Muscle of leg (tissue), 11 donors: ENCODE data around the gene TENT5C. TPM values are rescaled to one million over a fixed set of nuclear protein-coding genes. Genes with fewer than 3 reads are reported as not detected.
A peak's percentile ranks its signal among the peaks of the same experiment; 100 is the strongest.

Source experiments
- DNase-seq: peaks from one replicate; pipeline ENCODE4 v3.0.0; 2013
- H3K27ac ChIP-seq: one replicate; pipeline ENCODE4 v1.5.1; 2013; ENCODE audit warnings: mild to moderate bottlenecking, low read length, control low read depth
- H3K27me3 ChIP-seq: one replicate; pipeline ENCODE4 v1.6.1; 2013; ENCODE audit warnings: low read length; ENCODE audit not compliant: control insufficient read depth, insufficient read depth
- H3K36me3 ChIP-seq: one replicate; pipeline ENCODE4 v1.6.1; 2013; ENCODE audit warnings: low read length; ENCODE audit not compliant: control insufficient read depth, insufficient read depth
- H3K4me1 ChIP-seq: one replicate; pipeline ENCODE4 v1.6.1; 2013; ENCODE audit warnings: low read length; ENCODE audit not compliant: control insufficient read depth, insufficient read depth
- H3K4me3 ChIP-seq: one replicate; pipeline ENCODE4 v1.5.1; 2013; ENCODE audit warnings: low read length, control low read depth
- H3K9me3 ChIP-seq: replicated peaks from 2 replicates; pipeline ENCODE4 v1.6.1; 2013; ENCODE audit warnings: low read depth, low read length; ENCODE audit not compliant: control insufficient read depth
- WGBS: methylation state at CpG from one replicate; pipeline ENCODE4 v1.1.5; 2013; ENCODE audit warnings: missing lambda C conversion rate; ENCODE audit not compliant: insufficient coverage; 5-methylcytosine and 5-hydroxymethylcytosine counted together
- polyA plus RNA-seq, 8 donors: library from polyadenylated mRNA; unstranded; fragments of 120-200 nt; gene quantifications; one replicate each; pipeline versions ENCODE4 v1.2.1 to v1.2.3, GENCODE V29; 2013; ENCODE audit warnings: inconsistent platforms in 1 of 8, low replicate concordance in 1 of 8; ENCODE audit not compliant: insufficient read length in 8 of 8, insufficient read depth in 1 of 8
- total RNA-seq: library from RNA; stranded (reverse); fragments of 120-200 nt; gene quantifications from one replicate; pipeline ENCODE4 v1.2.4, GENCODE V29; 2013

The TENT5C gene
- total and polyA plus RNA-seq, 9 donors: 1.9 to 6.6 (median 3.8) TPM

DNA sequence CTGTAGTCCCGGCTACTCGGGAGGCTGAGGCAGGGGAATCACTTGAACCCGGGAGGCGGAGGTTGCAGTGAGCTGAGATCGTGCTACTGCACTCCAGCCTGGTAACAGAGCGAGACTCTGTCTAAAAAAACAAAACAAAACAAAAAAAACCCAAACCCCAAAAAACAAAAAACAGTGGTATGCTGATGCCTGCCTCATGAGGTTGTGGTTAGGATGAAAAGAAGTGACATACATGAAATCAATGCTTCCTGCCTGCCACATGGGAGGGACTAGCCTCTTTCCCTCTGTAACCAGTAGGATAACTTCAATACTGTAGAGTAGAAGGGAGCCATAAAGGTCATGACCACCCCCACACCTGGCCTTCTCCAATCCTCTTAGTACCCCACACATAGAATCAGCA is 55.2 kb downstream of the TENT5C start:
- Histone ChIP-seq H3K4me1 (no peaks in the 10 kb centered on the region), H3K36me3 (no peaks in the 10 kb centered on the region), H3K4me3 (no peak overlapping the region), H3K27me3 (peaks cover 5% of the 10 kb centered on the region), H3K27ac (no peak overlapping the region), H3K9me3 (no peaks in the 10 kb centered on the region)
- 91% methylated on average over 4 of the region's 6 CpGs for WGBS
- no peak for DNase-seq

DNA sequence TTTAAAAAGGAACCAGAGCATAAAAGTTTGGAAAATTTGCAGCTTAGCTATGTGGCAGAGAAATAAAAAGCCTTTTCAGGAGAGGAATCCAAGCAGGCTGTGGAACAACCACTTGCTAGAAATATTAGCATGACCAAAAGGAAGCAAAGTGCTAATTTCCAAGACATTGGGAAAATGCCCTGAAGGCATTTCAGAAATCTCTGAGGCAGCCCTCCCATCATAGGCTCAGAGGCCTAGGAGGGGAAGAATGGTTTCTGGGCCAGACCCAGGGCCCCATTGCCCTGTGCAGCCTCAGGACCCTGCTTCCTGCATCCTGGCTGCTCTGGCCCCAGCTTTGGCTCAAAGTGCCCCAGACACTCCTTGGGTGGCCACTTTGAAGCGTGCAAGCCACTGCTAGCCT is 56.8 kb downstream of the TENT5C start:
- no peak for DNase-seq
- H3K9me3 ChIP-seq: no peaks in the 10 kb centered on the region
- H3K4me3 ChIP-seq: no peak overlapping the region
- WGBS: no CpG with 5 or more reads among the region's 1 CpG
- no peaks in the 10 kb centered on the region for H3K4me1 ChIP-seq
- H3K36me3 ChIP-seq: no peaks in the 10 kb centered on the region
- no peak overlapping the region for H3K27ac ChIP-seq
- H3K27me3 ChIP-seq: peaks cover 5% of the 10 kb centered on the region

DNA sequence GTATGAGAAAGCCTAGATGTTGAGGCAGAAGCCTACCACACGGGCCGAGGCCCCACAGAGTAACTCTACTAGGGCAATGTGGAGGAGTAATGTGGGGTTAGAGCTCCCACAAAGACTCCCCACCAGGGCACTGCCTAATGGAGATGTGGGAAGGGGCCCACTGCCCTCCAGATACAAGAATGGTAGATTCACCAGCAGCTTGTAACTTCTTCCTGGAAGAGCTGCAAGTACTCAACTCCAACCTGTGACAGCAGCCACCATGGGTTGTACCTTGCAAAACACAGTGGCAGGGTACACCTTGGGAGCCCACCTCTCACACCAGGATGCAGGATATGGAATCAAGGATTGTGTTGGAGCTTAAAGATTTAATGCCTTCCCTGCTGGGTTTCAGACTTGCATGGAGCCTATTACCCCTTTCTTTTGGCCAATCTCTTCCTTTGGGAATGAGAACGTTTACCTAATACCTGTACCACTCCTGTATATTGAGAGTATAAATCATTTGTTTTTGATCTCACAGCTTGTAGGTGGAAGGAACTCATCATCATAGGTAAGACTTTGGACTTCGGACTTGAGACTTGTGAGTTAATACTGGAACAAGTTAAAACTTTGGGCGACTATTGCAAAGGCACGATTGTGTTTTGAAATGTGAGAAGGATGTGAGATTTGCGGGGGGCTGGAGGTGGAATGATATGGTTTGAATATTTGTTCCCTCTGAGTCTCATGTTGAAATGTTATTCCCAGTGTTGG is 57.5 kb downstream of the TENT5C start:
- WGBS: 62% methylated on average over 4 of the region's 7 CpGs
- no peaks in the 10 kb centered on the region for H3K36me3 ChIP-seq
- no peak overlapping the region for H3K27ac ChIP-seq
- no peaks in the 10 kb centered on the region for H3K9me3 ChIP-seq
- H3K27me3 ChIP-seq: peaks cover 5% of the 10 kb centered on the region
- H3K4me1 ChIP-seq: no peaks in the 10 kb centered on the region
- no peak for DNase-seq
- H3K4me3 ChIP-seq: no peak overlapping the region

DNA sequence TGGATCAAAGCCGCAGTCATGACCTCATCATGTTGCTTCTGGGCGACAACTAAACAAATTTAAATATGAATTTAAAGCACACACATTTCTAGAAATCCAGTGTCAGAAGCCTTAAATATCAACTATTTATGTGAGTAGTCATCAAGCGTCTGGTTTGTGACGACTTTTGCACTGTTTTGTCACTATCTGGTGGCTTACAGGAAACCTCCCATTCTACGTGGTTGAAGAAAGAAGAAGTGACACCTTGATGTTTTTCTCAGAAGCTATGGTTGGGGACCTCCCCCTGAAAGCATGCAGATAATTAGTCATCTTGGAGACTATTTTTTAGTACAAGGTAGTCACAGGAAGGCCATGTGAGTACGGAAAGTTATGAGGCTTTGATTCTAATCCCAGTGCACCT is 58.5 kb downstream of the TENT5C start:
- no peak overlapping the region for H3K4me3 ChIP-seq
- H3K27ac ChIP-seq: no peak overlapping the region
- H3K4me1 ChIP-seq: no peaks in the 10 kb centered on the region
- DNase-seq: no peak
- WGBS: 60% methylated on average over 1 of the region's 6 CpGs
- H3K27me3 ChIP-seq: peaks cover 5% of the 10 kb centered on the region
- no peaks in the 10 kb centered on the region for H3K9me3 ChIP-seq
- H3K36me3 ChIP-seq: no peaks in the 10 kb centered on the region

DNA sequence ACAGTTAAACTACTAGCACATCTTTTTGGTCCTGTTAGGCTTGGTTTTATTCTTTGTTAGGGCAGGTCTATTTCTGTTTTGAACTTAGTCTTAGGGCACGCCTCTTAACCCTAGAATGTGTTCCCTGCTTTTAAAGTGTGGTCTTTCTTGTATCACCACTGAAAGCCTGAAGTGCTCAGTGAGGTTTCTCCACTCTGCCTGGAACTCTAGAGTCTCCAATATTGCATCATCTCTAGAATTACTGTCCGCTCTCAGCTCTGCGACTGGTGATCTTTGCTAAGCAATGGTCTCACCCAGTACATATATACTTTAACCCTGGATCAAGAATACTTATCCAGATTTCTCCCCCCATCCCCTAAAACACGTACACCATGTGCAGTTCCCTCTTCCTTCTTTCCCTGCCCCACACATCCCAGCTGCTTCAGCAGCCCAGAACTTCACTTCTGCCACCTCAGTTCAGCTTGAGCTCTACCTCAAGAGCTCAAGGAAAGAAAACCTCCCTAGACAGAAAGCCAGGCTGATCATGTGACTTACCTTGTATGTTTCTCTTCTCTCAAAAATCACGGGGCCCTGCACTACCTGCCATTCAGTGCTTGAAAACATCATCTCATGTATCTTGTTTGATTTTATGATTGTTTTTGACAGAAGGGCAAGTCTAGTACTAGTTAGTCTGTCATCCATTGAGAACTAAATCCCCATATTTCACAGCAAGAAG is 59.9 kb downstream of the TENT5C start:
- 66% methylated on average over 3 of the region's 5 CpGs for WGBS
- Histone ChIP-seq H3K36me3 (no peaks in the 10 kb centered on the region), H3K27me3 (peaks cover 3% of the 10 kb centered on the region), H3K27ac (no peak overlapping the region), H3K4me3 (no peak overlapping the region), H3K4me1 (no peaks in the 10 kb centered on the region), H3K9me3 (no peaks in the 10 kb centered on the region)
- DNase-seq: no peak

DNA sequence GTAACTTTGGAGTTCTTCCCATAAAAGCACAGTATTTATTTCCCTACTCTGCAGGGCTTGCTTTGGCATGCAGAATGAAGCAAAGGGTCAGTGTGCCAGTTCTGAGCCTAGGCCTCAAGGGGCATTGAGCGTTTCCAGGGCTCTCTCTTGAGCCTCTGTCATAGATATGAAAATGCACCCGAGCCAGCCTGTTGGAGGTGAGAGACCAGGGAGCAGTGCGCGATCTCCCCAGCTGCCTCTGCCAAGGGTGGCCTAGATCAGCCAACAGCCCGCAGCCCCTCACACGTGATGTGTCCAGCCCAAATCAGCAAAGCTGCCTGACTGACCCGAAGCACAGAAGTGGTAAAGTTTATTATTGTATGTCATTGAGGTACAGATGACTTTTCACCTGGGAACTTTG is 63.7 kb downstream of the TENT5C start:
- Histone ChIP-seq H3K27me3 (no peaks in the 10 kb centered on the region), H3K4me1 (peaks cover 3% of the 10 kb centered on the region), H3K4me3 (no peak overlapping the region), H3K27ac (no peak overlapping the region), H3K36me3 (no peaks in the 10 kb centered on the region), H3K9me3 (no peaks in the 10 kb centered on the region)
- WGBS: 87% methylated on average over 6 of the region's 7 CpGs
- no peak for DNase-seq

DNA sequence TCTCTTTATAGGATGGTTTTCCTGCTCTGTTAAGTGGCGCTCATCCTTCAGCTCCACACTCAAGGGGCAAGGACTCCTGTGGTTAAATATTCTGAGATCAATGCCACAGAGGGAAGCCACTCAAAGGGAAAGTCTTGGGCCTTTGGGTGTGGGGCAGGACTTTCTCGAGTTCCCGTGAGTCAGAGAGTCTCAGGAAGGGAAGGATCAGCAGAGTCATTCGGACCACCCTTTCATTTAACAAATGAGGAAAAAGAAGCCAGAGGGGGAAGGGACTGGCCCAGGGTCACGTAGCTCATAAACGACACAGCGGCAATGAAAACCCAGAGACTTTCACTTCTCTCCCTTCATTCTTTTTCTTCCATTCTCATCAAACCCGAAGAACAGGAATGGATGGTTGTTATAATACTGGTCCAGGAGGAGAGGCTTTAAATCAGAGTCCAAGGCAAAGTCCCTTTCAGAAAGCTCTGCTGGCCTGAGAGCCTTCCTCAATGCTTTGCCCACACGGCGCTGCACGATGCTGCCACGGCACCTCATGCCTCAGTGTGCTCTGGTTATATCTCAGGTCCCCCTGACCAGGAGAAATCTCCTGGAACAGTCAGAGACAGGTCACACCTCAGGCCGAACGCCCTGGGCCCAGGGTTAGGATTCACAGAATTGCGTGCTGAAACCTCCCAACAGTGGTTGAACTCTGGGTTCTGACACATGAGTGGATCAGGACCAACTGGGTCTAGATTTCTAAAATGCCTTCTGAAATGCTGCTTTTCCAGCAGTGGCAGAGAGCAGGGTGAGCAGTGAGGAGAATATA is 65.3 kb downstream of the TENT5C start:
- Histone ChIP-seq H3K9me3 (no peaks in the 10 kb centered on the region), H3K4me1 (peaks cover 3% of the 10 kb centered on the region), H3K27me3 (no peaks in the 10 kb centered on the region), H3K27ac (no peak overlapping the region), H3K36me3 (no peaks in the 10 kb centered on the region), H3K4me3 (no peak overlapping the region)
- DNase-seq: no peak
- WGBS: 86% methylated on average over 8 of the region's 15 CpGs

DNA sequence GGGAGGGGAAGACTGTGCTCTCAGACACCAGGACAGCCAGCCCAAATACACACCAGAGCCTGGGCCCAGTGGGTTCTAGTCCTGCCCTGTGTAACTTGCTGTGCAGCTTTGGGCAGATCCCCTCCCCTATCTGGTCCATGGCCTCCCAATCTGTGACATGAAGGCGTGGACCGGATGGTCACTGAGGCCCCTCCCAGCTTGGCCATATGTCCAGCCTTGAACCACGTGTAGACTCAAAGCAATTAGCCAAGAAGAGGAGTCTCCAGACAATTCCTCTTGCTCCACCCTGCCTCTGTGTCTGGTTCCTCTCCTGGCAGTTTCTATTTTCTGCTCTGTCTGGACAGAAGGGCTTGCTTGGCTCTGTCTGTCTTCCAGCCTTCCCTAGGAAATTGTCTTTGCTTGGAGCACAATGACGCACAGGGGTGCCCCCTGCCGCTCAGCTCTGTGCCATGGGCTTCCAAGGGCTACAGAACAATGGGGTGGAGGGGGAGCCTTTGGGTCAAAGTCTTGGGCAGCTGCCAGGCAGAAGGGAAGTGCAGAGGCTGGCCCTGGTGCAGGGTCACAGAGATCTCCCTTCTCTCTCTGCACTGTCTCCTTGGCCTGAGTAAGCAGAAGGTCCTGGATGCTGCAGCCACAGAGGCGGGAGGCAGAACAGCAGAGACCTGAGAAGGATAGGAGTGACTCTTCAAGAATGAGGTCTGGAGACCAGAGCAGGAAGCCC is 66.1 kb downstream of the TENT5C start:
- Histone ChIP-seq H3K27me3 (no peaks in the 10 kb centered on the region), H3K9me3 (no peaks in the 10 kb centered on the region), H3K27ac (no peak overlapping the region), H3K36me3 (no peaks in the 10 kb centered on the region), H3K4me3 (no peak overlapping the region), H3K4me1 (peaks cover 3% of the 10 kb centered on the region)
- 38% methylated on average over 5 of the region's 6 CpGs for WGBS
- DNase-seq: peak; percentile 83

DNA sequence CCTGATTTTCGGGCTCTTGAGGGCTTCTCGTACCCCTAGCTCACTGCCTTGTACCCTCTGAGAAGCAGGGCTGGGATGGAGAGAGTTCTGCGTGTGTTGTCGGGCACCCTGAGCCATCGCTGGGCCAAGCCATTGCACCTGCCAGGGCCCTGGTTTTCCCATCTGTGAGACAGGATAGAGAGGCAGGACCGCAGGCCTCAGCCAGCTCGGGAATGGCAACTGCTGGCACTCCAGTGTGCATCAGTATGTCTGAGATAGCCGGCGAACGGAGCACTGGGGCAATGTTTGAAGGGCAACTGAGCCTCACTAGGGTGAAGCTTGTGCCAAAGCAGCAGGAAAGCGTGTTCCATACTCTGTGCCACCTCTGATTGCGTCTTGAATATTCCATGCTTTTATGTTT is 66.9 kb downstream of the TENT5C start:
- no peak overlapping the region for H3K27ac ChIP-seq
- peaks cover 3% of the 10 kb centered on the region for H3K4me1 ChIP-seq
- H3K4me3 ChIP-seq: no peak overlapping the region
- WGBS: 86% methylated on average over 10 of the region's 12 CpGs
- no peak for DNase-seq
- no peaks in the 10 kb centered on the region for H3K9me3 ChIP-seq
- no peaks in the 10 kb centered on the region for H3K27me3 ChIP-seq
- no peaks in the 10 kb centered on the region for H3K36me3 ChIP-seq

DNA sequence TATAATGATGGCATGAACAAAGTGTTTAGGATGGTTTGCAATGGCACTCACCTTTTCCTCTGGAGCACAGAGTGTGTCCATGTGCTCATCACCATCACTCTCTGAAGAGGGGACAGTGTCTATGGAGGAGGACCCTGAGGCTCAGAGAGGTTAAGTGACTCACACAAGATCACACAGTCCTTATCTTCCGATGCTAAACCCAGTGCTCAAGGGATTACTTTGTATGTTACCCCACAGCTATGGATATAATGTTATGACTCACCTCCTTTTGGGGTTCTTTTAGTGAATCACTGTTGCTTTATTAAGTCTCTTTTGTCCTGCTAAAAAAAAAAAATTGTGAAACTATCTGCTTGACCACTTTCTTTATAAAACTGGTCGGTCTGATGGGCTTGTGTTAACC is 67.6 kb downstream of the TENT5C start:
- Histone ChIP-seq H3K9me3 (no peaks in the 10 kb centered on the region), H3K4me1 (peaks cover 3% of the 10 kb centered on the region), H3K27me3 (no peaks in the 10 kb centered on the region), H3K4me3 (no peak overlapping the region), H3K36me3 (no peaks in the 10 kb centered on the region), H3K27ac (no peak overlapping the region)
- WGBS: no CpG with 5 or more reads among the region's 2 CpGs
- DNase-seq: no peak
